Astrocyte (in vitro differentiated cells and primary cell): ENCODE results near the gene CADM1. TPM values are rescaled to one million over a fixed set of nuclear protein-coding genes. Genes with fewer than 3 reads are reported as not detected.

ENCODE experiments used
- DNase-seq: peaks from one replicate; pipeline ENCODE4 v3.0.0-alpha.2; 2010; ENCODE audit warnings: low read depth
- FAIRE-seq: peaks from 2 replicates; lab custom pipeline; 2011; peaks lifted over from hg19 to GRCh38; lab: Jason Lieb, UNC
- H2AFZ ChIP-seq: 2 replicates; pipeline ENCODE4 v1.6.0; 2012; ENCODE audit warnings: low read depth, low read length, inconsistent platforms
- H3K27ac ChIP-seq: 2 replicates; pipeline ENCODE4 v1.5.1; 2011; ENCODE audit warnings: low read depth, low read length, inconsistent platforms
- H3K27me3 ChIP-seq: 2 replicates; pipeline ENCODE4 v1.6.0; 2011; ENCODE audit warnings: low read length, inconsistent platforms; ENCODE audit not compliant: insufficient read depth
- H3K36me3 ChIP-seq: 2 replicates; pipeline ENCODE4 v1.5.1; 2011; ENCODE audit warnings: low read length, inconsistent platforms; ENCODE audit not compliant: insufficient read depth
- H3K4me1 ChIP-seq: 2 replicates; pipeline ENCODE4 v1.5.1; 2011; ENCODE audit warnings: low read length, inconsistent platforms; ENCODE audit not compliant: insufficient read depth
- H3K4me2 ChIP-seq: 2 replicates; pipeline ENCODE4 v1.6.0; 2012; ENCODE audit warnings: low read length, inconsistent platforms
- H3K4me3 ChIP-seq: 2 replicates; pipeline ENCODE4 v1.5.1; 2011; ENCODE audit warnings: low read depth, mild to moderate bottlenecking, low read length, inconsistent platforms; ENCODE audit not compliant: insufficient read depth
- H3K79me2 ChIP-seq: 2 replicates; pipeline ENCODE4 v1.6.0; 2012; ENCODE audit warnings: mild to moderate bottlenecking, low read length, inconsistent platforms; ENCODE audit not compliant: insufficient read depth
- H3K9ac ChIP-seq: 2 replicates; pipeline ENCODE4 v1.6.0; 2012; ENCODE audit warnings: mild to moderate bottlenecking, low read length, inconsistent platforms
- H3K9me3 ChIP-seq: 2 replicates; pipeline ENCODE4 v1.5.1; 2012; ENCODE audit warnings: low read depth, mild to moderate bottlenecking, low read length, inconsistent platforms; ENCODE audit not compliant: insufficient read depth
- H4K20me1 ChIP-seq: 2 replicates; pipeline ENCODE4 v1.6.0; 2012; ENCODE audit warnings: low read length, inconsistent platforms; ENCODE audit not compliant: insufficient read depth
- H3K27ac Mint-ChIP-seq: one replicate; pipeline ENCODE4 v1.8.0; 2021; ENCODE audit warnings: mild to moderate bottlenecking, mixed read lengths; ENCODE audit not compliant: unreplicated experiment
- H3K27me3 Mint-ChIP-seq: one replicate; pipeline ENCODE4 v1.8.0; 2021; ENCODE audit warnings: low read depth, mixed read lengths; ENCODE audit not compliant: unreplicated experiment
- H3K36me3 Mint-ChIP-seq: one replicate; pipeline ENCODE4 v1.8.0; 2021; ENCODE audit warnings: low read depth, mixed read lengths; ENCODE audit not compliant: unreplicated experiment
- H3K4me1 Mint-ChIP-seq: one replicate; pipeline ENCODE4 v1.8.0; 2021; ENCODE audit warnings: low read depth, mixed read lengths; ENCODE audit not compliant: unreplicated experiment
- H3K4me3 Mint-ChIP-seq: one replicate; pipeline ENCODE4 v1.8.0; 2021; ENCODE audit warnings: mild to moderate bottlenecking, moderate library complexity, mixed read lengths; ENCODE audit not compliant: unreplicated experiment
- H3K9me3 Mint-ChIP-seq: one replicate; pipeline ENCODE4 v1.8.0; 2021; ENCODE audit warnings: mild to moderate bottlenecking, mixed read lengths; ENCODE audit not compliant: unreplicated experiment
- EZH2 ChIP-seq: IDR thresholded peaks from 2 replicates; pipeline ENCODE4 v1.6.1; 2012; ENCODE audit warnings: mild to moderate bottlenecking, low read length, inconsistent platforms; ENCODE audit not compliant: insufficient read depth
- total RNA-seq: library from RNA; stranded (reverse); gene quantifications from 2 replicates; pipeline ENCODE4 v1.2.1, GENCODE V29; 2021
- TF ChIP-seq, protein P1 (sequence below): IDR thresholded peaks from 2 replicates; pipeline ENCODE4 v1.5.1; 2011; ENCODE audit warnings: low read depth, mild to moderate bottlenecking, inconsistent platforms, low read length, moderate library complexity; ENCODE audit not compliant: insufficient read depth

CADM1 gene
- total RNA-seq, 1 donor from 2014 or later: 414 TPM

GRCh38 chr11:115145324-115145723, 358.9 kb downstream of the CADM1 start:
- Mint-ChIP-seq H3K27ac (no peak overlapping the region), H3K27me3 (peaks cover 33% of the 10 kb centered on the region), H3K36me3 (no peaks in the 10 kb centered on the region), H3K9me3 (peaks cover 3% of the 10 kb centered on the region), H3K4me1 (no peaks in the 10 kb centered on the region), H3K4me3 (no peak overlapping the region)
- no peaks in the 10 kb centered on the region for H3K27me3 ChIP-seq
- no peaks in the 10 kb centered on the region for H3K79me2 ChIP-seq
- H3K4me3 ChIP-seq: no peak overlapping the region
- H3K9ac ChIP-seq: no peak overlapping the region
- no peaks in the 10 kb centered on the region for H3K4me1 ChIP-seq
- TF ChIP-seq, protein P1, sequence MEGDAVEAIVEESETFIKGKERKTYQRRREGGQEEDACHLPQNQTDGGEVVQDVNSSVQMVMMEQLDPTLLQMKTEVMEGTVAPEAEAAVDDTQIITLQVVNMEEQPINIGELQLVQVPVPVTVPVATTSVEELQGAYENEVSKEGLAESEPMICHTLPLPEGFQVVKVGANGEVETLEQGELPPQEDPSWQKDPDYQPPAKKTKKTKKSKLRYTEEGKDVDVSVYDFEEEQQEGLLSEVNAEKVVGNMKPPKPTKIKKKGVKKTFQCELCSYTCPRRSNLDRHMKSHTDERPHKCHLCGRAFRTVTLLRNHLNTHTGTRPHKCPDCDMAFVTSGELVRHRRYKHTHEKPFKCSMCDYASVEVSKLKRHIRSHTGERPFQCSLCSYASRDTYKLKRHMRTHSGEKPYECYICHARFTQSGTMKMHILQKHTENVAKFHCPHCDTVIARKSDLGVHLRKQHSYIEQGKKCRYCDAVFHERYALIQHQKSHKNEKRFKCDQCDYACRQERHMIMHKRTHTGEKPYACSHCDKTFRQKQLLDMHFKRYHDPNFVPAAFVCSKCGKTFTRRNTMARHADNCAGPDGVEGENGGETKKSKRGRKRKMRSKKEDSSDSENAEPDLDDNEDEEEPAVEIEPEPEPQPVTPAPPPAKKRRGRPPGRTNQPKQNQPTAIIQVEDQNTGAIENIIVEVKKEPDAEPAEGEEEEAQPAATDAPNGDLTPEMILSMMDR: no peak
- no peak for TF ChIP-seq EZH2
- no peaks in the 10 kb centered on the region for H4K20me1 ChIP-seq
- DNase-seq (no peak), FAIRE-seq (no peak)
- no peaks in the 10 kb centered on the region for H3K9me3 ChIP-seq
- no peak overlapping the region for H3K27ac ChIP-seq
- no peak overlapping the region for H3K4me2 ChIP-seq
- no peak overlapping the region for H2AFZ ChIP-seq
- H3K36me3 ChIP-seq: no peaks in the 10 kb centered on the region

- Histone ChIP-seq H3K27ac (no peak overlapping the region), H3K79me2 (no peaks in the 10 kb centered on the region), H2AFZ (no peak overlapping the region), H3K36me3 (no peaks in the 10 kb centered on the region), H3K9ac (no peak overlapping the region), H3K4me2 (no peak overlapping the region), H3K4me3 (no peak overlapping the region), H3K4me1 (no peaks in the 10 kb centered on the region), H3K27me3 (no peaks in the 10 kb centered on the region), H4K20me1 (no peaks in the 10 kb centered on the region), H3K9me3 (no peaks in the 10 kb centered on the region)
- H3K36me3 Mint-ChIP-seq: no peaks in the 10 kb centered on the region
- no peak for TF ChIP-seq EZH2
- TF ChIP-seq, protein P1: no peak
- peaks cover 3% of the 10 kb centered on the region for H3K9me3 Mint-ChIP-seq
- no peaks in the 10 kb centered on the region for H3K4me1 Mint-ChIP-seq
- H3K4me3 Mint-ChIP-seq: no peak overlapping the region
- DNase-seq (no peak), FAIRE-seq (no peak)
- no peak overlapping the region for H3K27ac Mint-ChIP-seq
- H3K27me3 Mint-ChIP-seq: peaks cover 35% of the 10 kb centered on the region
Measured at GRCh38 chr11:115144914-115145313, 359.3 kb downstream of the CADM1 start.

- H3K9ac ChIP-seq: no peak overlapping the region
- Mint-ChIP-seq H3K4me1 (no peaks in the 10 kb centered on the region), H3K27ac (no peak overlapping the region), H3K9me3 (peaks cover 3% of the 10 kb centered on the region), H3K27me3 (peaks cover 43% of the 10 kb centered on the region), H3K36me3 (no peaks in the 10 kb centered on the region), H3K4me3 (no peak overlapping the region)
- H2AFZ ChIP-seq: no peak overlapping the region
- H3K36me3 ChIP-seq: no peaks in the 10 kb centered on the region
- no peaks in the 10 kb centered on the region for H3K79me2 ChIP-seq
- DNase-seq (no peak), FAIRE-seq (no peak)
- no peak overlapping the region for H3K4me3 ChIP-seq
- no peaks in the 10 kb centered on the region for H3K27me3 ChIP-seq
- no peak overlapping the region for H3K27ac ChIP-seq
- no peaks in the 10 kb centered on the region for H4K20me1 ChIP-seq
- no peaks in the 10 kb centered on the region for H3K4me1 ChIP-seq
- no peak for TF ChIP-seq EZH2
- TF ChIP-seq, protein P1: no peak
- H3K9me3 ChIP-seq: no peaks in the 10 kb centered on the region
- no peak overlapping the region for H3K4me2 ChIP-seq
Measured at GRCh38 chr11:115144014-115144413, 360.2 kb downstream of the CADM1 start.
